SKM-1 treated with dmso at 0.1 percent for 144 hours (cell line): Measurements from ENCODE around the gene MBD5.

ENCODE experiments used
- DNase-seq: peaks from one replicate; lab custom pipeline; 2025; ENCODE audit not compliant: unreplicated experiment; lab: John Stamatoyannopoulos, UW

The MBD5 gene

DNA sequence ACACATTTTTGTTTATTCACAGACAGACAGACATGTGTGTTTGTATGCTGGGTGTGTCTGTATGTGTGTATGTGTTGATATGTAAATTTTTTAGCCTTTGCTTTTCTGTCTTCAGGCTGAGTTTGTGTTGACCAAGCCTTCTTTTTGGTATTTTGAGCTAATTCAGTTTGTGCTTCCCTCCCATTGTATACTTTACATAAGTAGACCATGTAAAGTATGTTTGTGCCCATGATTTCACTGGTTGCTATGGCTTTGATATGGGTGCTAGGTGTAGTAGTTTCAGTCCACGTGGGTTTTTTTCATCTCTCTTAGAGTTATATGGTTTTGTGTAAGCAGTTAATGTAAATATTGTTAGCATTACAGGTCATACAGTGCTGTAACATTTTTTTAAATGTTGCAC is 494.2 kb downstream of the MBD5 start:
- DNase-seq, result no peak

- no peak for DNase-seq
These were observed 495.1 kb downstream of the MBD5 start for GRCh38 chr2:148515976-148516375.

DNA sequence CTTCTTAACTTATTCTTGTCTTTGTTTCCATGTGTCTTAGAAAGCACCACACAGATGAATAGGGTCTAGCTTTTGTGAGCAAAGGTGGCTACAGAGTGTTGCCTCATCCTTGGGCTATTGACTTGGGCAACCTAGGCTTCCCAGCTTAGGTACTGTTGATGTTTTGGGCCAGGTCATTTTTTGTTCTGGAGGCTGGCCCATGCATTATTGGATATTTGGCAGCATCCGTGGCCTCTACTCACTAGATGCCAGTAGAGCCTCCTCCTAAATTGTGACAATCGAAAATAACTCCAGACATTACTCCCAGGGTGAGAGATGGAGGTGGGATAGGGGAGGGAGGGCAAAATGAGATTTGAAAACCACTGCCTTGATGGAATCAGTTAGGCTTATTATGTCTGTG is 496.4 kb downstream of the MBD5 start:
- no peak for DNase-seq

GRCh38 chr2:148517822-148518221 is 496.9 kb downstream of the MBD5 start:
- no peak for DNase-seq

DNA sequence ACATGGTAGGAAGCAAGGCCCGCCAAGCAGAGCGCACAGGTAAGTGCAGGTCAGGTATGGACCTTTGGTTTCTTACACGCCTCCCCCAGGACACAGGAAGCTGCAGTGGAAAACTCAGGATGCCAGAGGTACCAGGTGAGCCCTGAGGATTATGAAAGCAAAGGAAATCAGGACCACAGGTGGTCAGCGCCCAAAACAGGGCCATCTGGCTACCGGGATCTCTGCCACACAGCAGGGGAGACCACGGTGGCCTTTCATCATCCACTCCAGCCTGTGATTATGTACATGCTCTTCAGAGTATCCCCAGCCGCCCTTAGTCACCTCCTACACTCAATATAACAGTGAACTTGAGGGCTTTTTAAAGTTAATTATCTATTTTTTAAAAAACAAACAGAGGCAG is 498.1 kb downstream of the MBD5 start:
- no peak for DNase-seq

GRCh38 chr2:148521181-148521580 is 500.3 kb downstream of the MBD5 start:
- DNase-seq, result no peak

- no peak for DNase-seq
These were observed 502.4 kb downstream of the MBD5 start for GRCh38 chr2:148523315-148523714.

DNA sequence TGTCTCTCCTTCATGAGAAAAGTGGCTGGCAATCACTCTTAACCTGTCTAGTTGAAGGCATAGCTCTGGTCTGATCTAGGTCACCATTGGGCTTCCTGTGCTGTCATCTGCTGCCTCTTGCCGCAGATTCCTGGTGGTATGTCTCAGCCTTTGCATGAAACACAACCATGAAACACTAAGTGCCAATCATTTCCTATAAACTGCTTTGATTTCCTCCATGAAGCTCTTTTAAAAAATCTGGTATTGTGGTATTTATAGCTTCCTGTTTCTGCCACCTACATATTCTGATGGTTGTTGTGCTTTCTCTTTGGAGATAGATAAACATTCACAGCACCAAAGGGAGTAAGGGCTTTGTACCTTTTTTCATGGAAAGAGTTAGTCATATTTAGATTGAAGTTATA is 503.6 kb downstream of the MBD5 start:
- no peak for DNase-seq

DNA sequence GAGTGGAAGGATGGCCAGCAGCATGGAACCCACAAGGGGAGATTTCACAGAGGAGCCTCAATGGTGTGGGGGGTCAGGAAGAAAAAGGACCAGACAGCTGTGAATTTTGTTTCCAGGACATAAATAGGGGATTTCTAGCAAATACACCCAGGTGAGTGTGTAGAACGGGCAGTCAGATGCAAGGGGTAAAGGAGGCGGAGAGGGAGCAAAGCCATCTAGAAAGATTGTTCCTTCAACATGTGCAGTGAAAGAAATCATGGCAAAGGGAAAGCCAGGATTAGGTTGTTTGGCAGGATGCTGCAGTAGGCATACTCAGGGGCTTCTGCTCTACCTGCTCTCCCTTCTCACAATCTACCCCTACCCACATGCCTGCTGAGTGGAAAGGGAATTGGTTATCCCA is 504.2 kb downstream of the MBD5 start:
- no peak for DNase-seq

DNA sequence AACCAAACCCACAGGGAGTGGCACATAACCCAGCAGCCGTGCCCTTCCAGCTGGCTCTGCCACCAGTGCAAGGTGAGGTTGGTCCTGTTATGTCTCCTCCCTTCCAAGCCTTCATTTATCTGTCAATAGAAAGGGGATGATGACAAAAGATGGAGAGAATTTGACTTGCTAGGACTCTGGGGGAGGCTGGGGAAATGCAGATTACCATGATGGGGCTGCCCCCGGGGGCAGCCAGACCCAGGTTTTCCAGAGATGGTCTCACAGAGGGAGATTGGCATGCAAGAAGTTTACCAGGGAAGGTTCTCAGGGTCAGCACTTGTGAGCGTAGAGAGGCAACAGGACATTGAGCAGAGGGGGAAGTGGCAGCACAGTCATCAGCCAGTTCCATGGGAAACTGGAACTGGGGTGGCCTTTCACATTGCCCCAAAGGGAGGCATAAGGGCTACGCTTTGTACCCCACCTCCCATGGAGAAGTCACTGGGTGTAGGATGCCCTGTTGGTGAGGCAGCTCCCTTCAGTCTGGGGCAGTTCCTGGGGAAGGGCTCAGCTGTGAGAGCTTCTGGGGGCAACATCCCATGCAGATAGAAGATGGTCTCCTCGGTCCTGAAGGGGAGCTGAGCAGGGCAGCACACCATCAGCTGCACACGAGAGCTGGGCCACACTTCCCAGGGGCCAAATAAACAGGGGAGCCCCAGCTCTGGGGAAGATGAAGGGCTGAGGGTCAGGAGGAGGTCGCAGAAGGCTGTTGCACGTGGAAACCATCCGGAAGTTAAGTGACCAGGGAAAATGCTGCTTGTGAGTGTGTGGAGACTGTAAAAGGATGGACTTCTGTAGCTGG is 505.8 kb downstream of the MBD5 start:
- DNase-seq, result no peak

DNA sequence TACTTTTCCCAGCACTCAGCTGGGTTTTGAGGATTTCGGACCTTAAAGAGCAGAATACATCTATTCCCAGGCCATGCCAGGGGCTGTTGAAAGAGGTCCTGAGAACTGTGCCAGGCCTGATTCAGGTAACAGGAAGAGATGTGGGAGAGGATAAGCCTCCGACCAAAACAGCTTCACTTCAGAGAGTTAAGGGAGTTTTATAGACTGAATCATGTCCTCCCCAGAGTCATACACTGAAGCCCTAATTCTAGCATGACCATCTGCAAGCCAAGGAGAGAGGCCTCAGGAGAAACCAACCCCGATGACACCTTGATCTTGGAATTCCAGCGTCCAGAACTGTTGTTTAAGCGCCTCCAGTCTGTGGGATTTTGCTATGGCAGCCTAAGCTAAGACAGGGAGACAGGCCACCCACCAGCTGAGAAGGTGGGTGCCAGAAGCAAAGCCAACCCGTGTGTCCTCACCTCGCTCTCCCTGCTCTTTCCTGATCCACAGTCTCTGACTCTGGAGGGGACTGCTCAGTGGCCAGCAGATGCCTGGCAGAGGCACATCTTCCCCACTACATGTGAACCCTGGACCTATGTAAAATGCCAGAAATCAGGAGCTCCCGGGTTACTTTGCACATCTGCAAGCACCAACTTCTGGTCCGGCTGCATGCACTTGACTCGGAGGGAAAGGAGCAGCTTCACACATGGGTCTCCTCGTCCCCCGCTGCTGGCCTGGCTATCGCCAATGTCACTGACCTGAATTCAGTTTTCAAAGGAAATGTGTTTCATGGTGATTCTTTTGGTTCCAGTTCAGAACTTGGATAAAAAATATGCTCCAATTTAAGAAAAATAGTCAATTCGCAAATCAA is 506.8 kb downstream of the MBD5 start:
- DNase-seq, result no peak

DNA sequence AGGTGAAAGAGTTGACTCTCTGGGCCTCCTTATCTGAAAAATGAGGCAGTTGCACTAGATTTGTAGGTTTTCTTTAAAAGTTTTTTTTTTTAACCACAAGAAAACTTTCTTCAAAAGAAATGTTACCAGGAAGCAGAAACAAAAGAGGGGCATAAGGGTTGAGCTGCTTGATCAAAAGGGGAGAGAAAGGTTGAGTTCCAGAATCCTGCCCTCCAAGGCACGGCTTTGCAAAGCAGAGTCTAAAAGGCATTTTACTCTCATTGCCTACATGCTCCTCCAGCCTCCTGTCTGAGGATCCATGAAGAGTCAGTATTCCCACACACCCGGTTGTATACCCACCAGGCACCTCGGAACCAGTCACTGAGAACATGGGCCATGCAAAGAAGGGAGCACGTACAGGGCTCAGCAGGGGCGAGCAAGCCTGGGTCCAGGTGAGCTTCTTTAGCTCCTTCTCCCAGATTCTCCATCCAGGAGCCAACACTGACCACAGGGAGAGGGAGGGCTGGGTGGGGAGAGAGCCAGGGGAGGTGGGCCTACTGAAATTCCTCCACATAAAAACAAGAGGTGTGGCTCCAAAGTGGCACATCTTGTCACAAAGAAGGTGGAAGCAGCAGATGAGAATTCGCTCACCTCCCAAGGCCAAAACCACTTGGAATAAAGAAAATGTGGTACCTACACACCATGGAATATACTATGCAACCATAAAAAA is 507.6 kb downstream of the MBD5 start:
- DNase-seq, result no peak

GRCh38 chr2:148529745-148530144 is 508.9 kb downstream of the MBD5 start:
- DNase-seq, result no peak

DNA sequence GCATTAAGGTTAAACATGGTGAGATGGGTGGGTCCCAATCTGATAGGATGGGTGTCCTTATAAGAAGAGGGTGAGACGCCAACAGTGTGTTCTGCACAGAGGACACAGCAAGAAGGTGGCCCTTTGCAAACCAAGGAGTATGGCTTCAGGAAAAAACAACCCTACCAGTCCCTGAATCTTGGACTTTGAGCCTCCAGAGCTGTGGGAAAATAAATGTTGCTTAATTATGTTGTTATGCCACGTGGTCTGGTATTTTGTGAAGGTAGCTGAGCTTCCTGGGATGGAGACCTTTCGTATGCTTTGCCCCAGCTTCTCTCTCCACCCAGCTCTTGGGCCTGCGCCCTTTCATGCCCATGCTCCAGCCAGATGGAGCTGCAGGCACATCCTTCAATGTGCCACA is 509.5 kb downstream of the MBD5 start:
- no peak for DNase-seq

GRCh38 chr2:148531235-148531634 is 510.3 kb downstream of the MBD5 start:
- no peak for DNase-seq

DNA sequence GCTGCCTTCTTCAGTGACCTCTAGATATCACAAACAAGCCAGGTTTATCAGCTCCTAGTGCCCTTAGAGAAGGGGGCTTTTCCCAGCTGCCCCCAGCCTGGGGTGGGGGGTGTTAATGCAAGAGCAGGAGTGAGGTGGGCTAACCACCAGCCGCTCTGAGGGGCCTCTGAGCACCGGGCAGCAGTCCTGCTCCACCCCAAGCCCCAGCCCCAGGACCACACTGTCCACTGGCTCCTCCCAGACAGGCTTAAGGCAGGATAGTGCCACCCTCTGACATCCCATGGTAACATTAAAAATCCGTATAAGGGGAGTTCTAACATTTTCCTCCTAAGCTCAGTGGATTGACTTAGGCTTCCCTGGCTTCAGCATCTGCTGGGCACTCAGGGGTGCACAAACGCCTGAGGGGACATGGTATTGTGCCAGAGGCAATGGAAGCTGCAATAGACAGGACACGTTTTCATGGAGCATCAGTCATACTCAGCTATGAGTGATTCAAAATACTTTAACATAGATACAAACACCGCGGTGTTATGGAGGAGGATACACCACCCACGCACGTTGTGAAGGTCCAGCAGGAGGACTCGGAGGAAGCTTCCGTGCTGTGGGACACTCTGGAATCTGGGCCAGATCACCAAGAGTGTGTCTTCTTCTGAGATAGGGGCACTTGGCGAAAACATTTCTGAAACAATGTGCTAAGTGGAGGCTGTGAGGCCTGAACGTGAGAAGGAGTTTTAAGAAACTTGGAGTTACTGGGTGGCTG is 511.0 kb downstream of the MBD5 start:
- DNase-seq, result no peak

GRCh38 chr2:148533004-148533403 is 512.1 kb downstream of the MBD5 start:
- DNase-seq, result no peak

DNA sequence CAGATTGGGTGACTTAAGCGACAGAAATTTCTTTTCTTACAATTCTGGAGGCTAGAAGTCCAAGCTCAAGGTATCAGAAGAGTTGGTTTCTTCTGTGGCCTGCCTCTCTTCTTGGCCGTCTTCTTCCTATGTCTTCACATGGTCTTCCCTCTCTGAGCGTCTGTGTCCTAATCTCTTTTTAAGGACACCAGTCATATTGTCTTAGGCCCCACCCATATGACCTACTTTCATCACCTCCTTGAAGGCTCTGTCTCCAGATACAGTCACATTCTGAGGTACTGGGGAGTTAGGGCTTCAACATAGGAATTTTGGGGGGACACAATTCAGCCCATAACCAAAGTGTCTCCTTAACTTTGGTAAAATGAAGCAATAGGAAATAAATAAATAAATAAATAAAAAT is 512.8 kb downstream of the MBD5 start:
- no peak for DNase-seq

DNA sequence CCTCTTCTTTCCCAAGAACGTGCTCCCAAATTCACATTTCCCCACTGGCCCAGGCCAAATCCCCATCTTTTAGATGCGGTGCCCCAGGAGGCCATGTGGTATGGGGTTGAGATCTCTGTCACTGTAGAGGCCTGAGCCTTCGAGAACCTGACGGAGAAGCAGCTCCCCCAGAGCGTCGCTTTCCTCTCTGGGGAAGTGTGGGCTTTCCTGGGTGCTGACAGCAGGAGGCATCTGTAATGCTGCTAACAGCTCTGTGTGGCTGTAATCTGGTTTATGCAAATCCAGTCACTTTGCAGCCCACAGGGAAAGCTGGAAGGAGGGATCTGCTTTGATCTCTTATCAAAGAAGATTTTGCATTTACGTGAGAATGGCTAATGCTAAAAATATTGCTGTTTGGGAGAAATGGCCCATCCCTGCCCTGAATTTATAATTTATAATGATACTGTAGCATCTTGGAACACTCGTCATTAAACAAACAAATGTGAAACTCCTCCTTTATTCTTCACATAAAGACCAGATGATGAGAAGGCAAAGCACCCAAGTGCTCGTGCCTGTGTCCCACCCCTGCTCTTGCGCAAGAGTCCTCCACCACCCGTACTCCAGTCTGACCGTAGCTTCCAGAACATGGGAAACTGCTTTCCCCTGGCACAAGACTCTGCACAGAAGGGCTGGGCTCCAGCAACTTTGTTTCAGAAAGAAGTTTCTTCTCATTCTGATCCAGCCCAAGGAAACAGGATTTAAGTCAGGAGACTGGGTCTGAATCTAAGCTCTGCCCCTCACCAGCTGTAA is 513.7 kb downstream of the MBD5 start:
- no peak for DNase-seq

- no peak for DNase-seq
These were observed 517.5 kb downstream of the MBD5 start for GRCh38 chr2:148538375-148538774.
